GM18909 (cell line): Measurements from ENCODE around the gene DPYSL5.

ENCODE experiments used
- ATAC-seq: cut with Tn5 transposase; IDR thresholded peaks from one replicate; pipeline ENCODE4 v1.9.1; 2021; ENCODE audit warnings: mild to moderate bottlenecking; ENCODE audit not compliant: unreplicated experiment, poor library complexity

Gene DPYSL5

GRCh38 chr2:26979741-26980140, 131.8 kb downstream of the DPYSL5 start:
- no peak for ATAC-seq

DNA sequence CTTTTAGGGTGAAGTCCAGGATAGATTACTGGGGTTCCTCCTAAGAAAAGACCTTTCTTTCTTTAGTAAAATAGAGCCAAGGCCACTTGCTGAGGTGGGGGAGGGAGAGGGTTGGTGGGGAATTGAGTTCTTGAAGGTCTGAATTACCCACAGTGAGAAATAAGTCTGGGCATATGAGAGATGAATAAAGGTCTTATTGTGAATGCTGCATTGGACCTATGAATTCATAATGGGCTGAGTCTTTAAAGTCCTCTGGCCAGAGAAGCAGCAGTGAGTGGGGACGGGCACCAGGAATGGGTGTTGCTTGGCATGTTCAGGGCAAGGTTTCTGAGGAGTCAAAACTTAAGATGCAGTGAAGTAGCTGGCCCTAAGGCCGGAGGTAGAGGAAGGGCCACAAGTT, 133.0 kb downstream of the DPYSL5 start:
- ATAC-seq = no peak

- no peak for ATAC-seq
These were observed 134.3 kb downstream of the DPYSL5 start for GRCh38 chr2:26982102-26982742.

GRCh38 chr2:26983746-26984145, 135.8 kb downstream of the DPYSL5 start:
- ATAC-seq = no peak

DNA sequence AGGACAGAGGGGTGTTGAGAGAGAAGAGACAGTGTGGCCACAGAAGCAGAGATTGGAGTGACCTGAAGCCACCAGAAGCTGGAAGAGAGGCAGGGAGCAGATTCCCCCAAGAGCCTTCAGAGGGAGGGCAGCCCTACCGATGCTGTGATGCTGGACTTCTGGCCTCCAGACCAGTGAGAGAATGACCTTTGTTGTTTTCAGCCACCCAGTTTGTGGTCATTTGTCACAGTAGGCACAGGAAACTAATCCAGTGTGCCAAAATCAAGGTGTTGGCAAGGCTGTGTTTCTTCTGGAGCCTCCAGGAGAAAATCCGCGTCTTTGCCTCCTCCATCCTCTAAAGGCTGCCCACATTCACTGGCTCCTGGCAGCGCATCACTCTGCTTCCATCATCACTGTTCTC, 137.9 kb downstream of the DPYSL5 start:
- no peak for ATAC-seq

DNA sequence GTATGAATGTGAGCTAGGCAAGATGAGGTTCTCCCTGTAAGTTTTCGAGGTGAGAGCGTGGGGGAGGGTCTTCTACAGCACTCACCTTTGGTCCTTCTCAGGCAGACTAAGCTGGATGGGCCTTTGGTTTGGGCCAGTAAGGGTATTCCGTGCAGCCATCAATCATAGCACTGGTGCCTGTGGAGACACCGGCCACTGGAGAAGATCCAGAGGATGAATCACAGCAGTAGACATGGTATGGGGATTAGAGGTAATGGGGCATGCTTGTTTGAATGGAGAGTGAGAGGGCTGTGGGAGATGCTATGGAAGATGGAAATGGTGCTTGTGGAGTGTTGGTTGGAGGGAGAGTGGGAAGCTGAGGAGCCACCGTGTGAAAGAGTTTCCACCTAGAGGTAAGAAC, 138.6 kb downstream of the DPYSL5 start:
- ATAC-seq = no peak

GRCh38 chr2:26988058-26988860, 140.3 kb downstream of the DPYSL5 start:
- no peak for ATAC-seq

- no peak for ATAC-seq
These were observed 141.2 kb downstream of the DPYSL5 start for GRCh38 chr2:26989156-26989555.

DNA sequence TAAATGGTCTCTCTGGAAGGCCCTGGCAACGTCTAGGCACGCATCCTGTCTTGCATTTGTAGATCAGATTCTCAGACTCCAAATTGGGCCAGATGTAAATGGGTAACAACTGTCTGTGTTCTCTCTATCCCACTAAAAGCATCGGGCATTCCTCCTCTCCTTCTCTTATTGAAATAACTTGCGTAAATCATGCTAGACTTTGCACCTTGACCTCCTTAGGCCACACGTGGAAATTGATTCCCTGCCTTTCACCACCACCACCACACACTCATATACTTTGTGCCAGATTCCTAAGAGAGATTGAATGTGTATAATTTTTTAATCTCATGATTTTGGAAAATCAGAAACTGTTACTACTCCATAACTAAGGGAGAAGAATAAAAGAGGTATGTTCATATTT, 143.8 kb downstream of the DPYSL5 start:
- ATAC-seq = no peak

GRCh38 chr2:26993768-26994167, 145.8 kb downstream of the DPYSL5 start:
- no peak for ATAC-seq

DNA sequence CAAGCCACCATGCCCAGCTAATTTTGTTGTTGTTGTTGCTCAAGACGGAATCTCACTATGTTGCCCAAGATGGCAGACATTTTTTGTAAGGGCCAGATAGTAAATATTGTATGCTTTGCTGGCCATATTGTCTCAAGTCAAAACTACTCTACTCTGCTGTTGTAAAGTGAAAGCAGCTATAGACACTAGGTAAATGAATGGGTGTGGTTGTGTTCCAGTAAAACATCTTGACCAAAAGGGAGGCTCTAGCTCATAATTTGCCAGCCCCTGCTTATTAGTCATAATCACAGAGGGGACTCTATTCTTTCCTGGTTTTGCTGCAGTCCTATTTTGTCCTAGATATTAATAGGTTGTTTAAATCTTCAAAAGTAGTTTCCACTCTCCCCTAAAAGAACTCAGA, 147.1 kb downstream of the DPYSL5 start:
- no peak for ATAC-seq

GRCh38 chr2:26997394-26997793, 149.5 kb downstream of the DPYSL5 start:
- no peak for ATAC-seq

- no peak for ATAC-seq
These were observed 150.4 kb downstream of the DPYSL5 start for GRCh38 chr2:26998323-26998722.
